Hepatocyte (in vitro differentiated cells): Measurements from ENCODE around the gene PLEKHG3. TPM values are rescaled to one million over a fixed set of nuclear protein-coding genes. Genes with fewer than 3 reads are reported as not detected.

ENCODE experiments used
- DNase-seq: peaks from one replicate; pipeline ENCODE4 v3.0.0-alpha.2; 2016; ENCODE audit warnings: low spot score
- H2AFZ ChIP-seq: fragments of 200-600 bp; sonication (generic); 2 replicates; pipeline ENCODE4 v1.6.0; 2016; ENCODE audit warnings: antibody characterized with exemption, mild to moderate bottlenecking
- H3K27ac ChIP-seq: fragments of 200-600 bp; sonication (generic); 2 replicates; pipeline ENCODE4 v1.5.1; 2016; ENCODE audit warnings: mild to moderate bottlenecking
- H3K27me3 ChIP-seq: fragments of 200-600 bp; sonication (generic); 2 replicates; pipeline ENCODE4 v1.6.1; 2016
- H3K36me3 ChIP-seq: fragments of 200-600 bp; sonication (generic); replicated peaks from 2 replicates; pipeline ENCODE4 v1.5.1; 2016; ENCODE audit warnings: low read depth; ENCODE audit not compliant: insufficient read depth
- H3K4me1 ChIP-seq: fragments of 200-600 bp; sonication (generic); 2 replicates; pipeline ENCODE4 v1.5.1; 2016; ENCODE audit warnings: mild to moderate bottlenecking, moderate library complexity; ENCODE audit not compliant: insufficient read depth
- H3K4me2 ChIP-seq: fragments of 200-600 bp; sonication (generic); 2 replicates; pipeline ENCODE4 v1.6.0; 2016
- H3K4me3 ChIP-seq: fragments of 200-600 bp; sonication (generic); 2 replicates; pipeline ENCODE4 v1.5.1; 2016; ENCODE audit warnings: mild to moderate bottlenecking
- H3K79me2 ChIP-seq: fragments of 200-600 bp; sonication (generic); 2 replicates; pipeline ENCODE4 v1.6.0; 2017; ENCODE audit warnings: mild to moderate bottlenecking
- H3K9me2 ChIP-seq: fragments of 200-600 bp; sonication (generic); replicated peaks from 2 replicates; pipeline ENCODE4 v1.6.0; 2017; ENCODE audit warnings: mild to moderate bottlenecking; ENCODE audit not compliant: insufficient read depth
- H3K9me3 ChIP-seq: fragments of 200-600 bp; sonication (generic); 2 replicates; pipeline ENCODE4 v1.5.1; 2016; ENCODE audit warnings: low read depth, mild to moderate bottlenecking
- H4K20me1 ChIP-seq: fragments of 200-600 bp; sonication (generic); 2 replicates; pipeline ENCODE4 v1.6.0; 2016; ENCODE audit warnings: mild to moderate bottlenecking; ENCODE audit not compliant: insufficient read depth, poor library complexity, severe bottlenecking
- EZH2 ChIP-seq: fragments of 200-600 bp; sonication (generic); IDR thresholded peaks from 2 replicates; pipeline ENCODE4 v1.6.1; 2016; ENCODE audit warnings: antibody characterized with exemption, mild to moderate bottlenecking, borderline replicate concordance
- EZH2phosphoT487 ChIP-seq: fragments of 200-600 bp; sonication (generic); IDR thresholded peaks from one replicate; pipeline ENCODE4 v1.6.1; 2018; ENCODE audit warnings: antibody characterized with exemption, mild to moderate bottlenecking, low read depth, moderate library complexity; ENCODE audit not compliant: unreplicated experiment, severe bottlenecking
- WGBS: methylation state at CpG from one replicate; pipeline ENCODE4 v1.1.6; 2016; ENCODE audit warnings: low lambda C conversion rate; ENCODE audit errors: missing lambda C conversion rate; 5-methylcytosine and 5-hydroxymethylcytosine counted together
- polyA plus RNA-seq: library from polyadenylated mRNA; unstranded; fragments of >200 nt; fragmentation: Nextera tagmentation; extraction: Ambion mirVana; gene quantifications from 2 replicates; pipeline ENCODE4 v1.2.1, GENCODE V29; 2016
- total RNA-seq: library from RNA; depleted of rRNA; stranded (reverse); fragments of >200 nt; gene quantifications from 2 replicates; pipeline ENCODE4 v1.2.3, GENCODE V29; 2014
- TF ChIP-seq, protein P1 (sequence below): fragments of 200-600 bp; sonication (generic); IDR thresholded peaks from 2 replicates; pipeline ENCODE4 v1.5.1; 2016; ENCODE audit warnings: antibody characterized with exemption, mild to moderate bottlenecking; ENCODE audit not compliant: poor library complexity

Gene PLEKHG3
- total and polyA plus RNA-seq, 2 experiments from 2014 or later, result 42.7 to 54.2 TPM

DNA sequence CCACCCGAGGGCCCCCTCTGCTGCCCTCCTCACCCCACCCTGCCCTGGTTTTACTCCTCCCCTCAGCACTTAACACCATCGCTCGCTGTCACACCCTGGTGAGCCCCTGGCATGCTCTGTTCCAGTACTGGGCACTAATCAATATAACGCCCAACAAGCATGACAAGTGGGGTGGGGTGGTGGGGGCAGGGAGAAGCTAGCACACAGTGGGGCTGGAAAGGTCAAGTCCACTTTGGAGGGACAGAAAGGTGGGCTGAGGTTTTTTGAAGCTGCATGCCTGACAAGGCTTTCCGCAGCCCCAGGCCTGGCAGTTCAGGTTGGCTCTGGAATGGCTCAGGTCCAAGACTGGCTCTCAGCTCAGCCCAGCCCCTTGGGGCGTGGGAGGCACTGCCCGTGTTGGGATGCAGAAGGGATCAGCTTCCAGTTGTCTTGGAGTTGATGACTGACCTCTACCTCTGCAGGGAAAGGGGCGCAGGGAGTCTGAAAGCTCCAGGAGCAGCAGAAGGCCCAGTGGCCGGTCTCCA is 34.1 kb downstream of the PLEKHG3 start:
- DNase-seq, result no peak
- Histone ChIP-seq H3K9me3 (no peaks in the 10 kb centered on the region), H3K36me3 (no peaks in the 10 kb centered on the region), H4K20me1 (no peaks in the 10 kb centered on the region), H3K27ac (no peak overlapping the region), H3K4me1 (peaks cover 11% of the 10 kb centered on the region), H3K27me3 (no peaks in the 10 kb centered on the region), H3K4me2 (no peak overlapping the region), H3K9me2 (no peaks in the 10 kb centered on the region), H2AFZ (no peak overlapping the region), H3K4me3 (no peak overlapping the region), H3K79me2 (peaks cover 21% of the 10 kb centered on the region)
- TF ChIP-seq EZH2phosphoT487, result no peak
- WGBS, result 91% methylated on average over 8 of the region's 9 CpGs

DNA sequence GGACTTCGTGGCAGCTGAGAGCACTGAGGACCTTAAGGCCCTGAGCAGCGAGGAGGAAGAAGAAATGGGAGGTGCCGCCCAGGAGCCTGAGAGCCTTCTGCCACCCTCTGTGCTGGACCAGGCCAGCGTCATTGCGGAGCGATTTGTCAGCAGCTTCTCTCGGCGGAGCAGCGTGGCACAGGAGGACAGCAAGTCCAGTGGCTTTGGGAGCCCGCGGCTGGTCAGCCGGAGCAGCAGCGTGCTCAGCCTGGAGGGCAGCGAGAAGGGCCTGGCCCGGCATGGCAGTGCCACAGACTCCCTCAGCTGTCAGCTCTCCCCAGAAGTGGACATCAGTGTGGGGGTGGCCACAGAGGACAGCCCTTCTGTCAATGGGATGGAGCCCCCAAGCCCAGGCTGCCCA is 37.0 kb downstream of the PLEKHG3 start:
- no peaks in the 10 kb centered on the region for H3K27me3 ChIP-seq
- H3K9me3 ChIP-seq, result no peaks in the 10 kb centered on the region
- no peaks in the 10 kb centered on the region for H4K20me1 ChIP-seq
- no peaks in the 10 kb centered on the region for H3K9me2 ChIP-seq
- WGBS, result 95% methylated on average over 15 of the region's 15 CpGs
- no peak overlapping the region for H3K4me2 ChIP-seq
- TF ChIP-seq EZH2phosphoT487 (no peak), EZH2 (no peak)
- TF ChIP-seq, protein P1, sequence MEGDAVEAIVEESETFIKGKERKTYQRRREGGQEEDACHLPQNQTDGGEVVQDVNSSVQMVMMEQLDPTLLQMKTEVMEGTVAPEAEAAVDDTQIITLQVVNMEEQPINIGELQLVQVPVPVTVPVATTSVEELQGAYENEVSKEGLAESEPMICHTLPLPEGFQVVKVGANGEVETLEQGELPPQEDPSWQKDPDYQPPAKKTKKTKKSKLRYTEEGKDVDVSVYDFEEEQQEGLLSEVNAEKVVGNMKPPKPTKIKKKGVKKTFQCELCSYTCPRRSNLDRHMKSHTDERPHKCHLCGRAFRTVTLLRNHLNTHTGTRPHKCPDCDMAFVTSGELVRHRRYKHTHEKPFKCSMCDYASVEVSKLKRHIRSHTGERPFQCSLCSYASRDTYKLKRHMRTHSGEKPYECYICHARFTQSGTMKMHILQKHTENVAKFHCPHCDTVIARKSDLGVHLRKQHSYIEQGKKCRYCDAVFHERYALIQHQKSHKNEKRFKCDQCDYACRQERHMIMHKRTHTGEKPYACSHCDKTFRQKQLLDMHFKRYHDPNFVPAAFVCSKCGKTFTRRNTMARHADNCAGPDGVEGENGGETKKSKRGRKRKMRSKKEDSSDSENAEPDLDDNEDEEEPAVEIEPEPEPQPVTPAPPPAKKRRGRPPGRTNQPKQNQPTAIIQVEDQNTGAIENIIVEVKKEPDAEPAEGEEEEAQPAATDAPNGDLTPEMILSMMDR, result no peak
- H3K79me2 ChIP-seq, result peaks cover 3% of the 10 kb centered on the region
- no peak overlapping the region for H3K27ac ChIP-seq
- H3K36me3 ChIP-seq, result no peaks in the 10 kb centered on the region
- H3K4me1 ChIP-seq, result peaks cover 14% of the 10 kb centered on the region
- H2AFZ ChIP-seq, result no peak overlapping the region
- no peak overlapping the region for H3K4me3 ChIP-seq
- DNase-seq, result no peak

DNA sequence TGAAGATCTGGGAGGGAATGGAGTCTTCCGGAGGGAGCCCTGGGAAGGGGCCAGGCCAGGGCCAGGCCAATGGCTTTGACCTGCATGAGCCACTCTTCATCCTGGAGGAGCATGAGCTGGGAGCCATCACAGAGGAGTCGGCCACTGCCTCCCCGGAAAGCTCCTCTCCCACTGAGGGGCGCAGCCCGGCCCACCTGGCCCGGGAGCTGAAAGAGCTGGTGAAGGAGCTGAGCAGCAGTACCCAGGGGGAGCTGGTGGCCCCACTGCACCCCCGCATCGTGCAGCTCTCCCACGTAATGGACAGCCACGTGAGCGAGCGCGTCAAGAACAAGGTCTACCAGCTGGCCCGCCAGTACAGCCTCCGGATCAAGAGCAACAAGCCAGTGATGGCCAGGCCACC is 37.7 kb downstream of the PLEKHG3 start:
- DNase-seq, result no peak
- Histone ChIP-seq H3K4me2 (no peak overlapping the region), H2AFZ (no peak overlapping the region), H3K79me2 (no peaks in the 10 kb centered on the region), H3K9me3 (no peaks in the 10 kb centered on the region), H4K20me1 (no peaks in the 10 kb centered on the region), H3K36me3 (no peaks in the 10 kb centered on the region), H3K27me3 (no peaks in the 10 kb centered on the region), H3K4me3 (no peak overlapping the region), H3K4me1 (peaks cover 7% of the 10 kb centered on the region), H3K27ac (no peak overlapping the region), H3K9me2 (no peaks in the 10 kb centered on the region)
- TF ChIP-seq, protein P1, result no peak
- TF ChIP-seq EZH2 (no peak), EZH2phosphoT487 (no peak)
- WGBS, result 97% methylated on average over 15 of the region's 15 CpGs

DNA sequence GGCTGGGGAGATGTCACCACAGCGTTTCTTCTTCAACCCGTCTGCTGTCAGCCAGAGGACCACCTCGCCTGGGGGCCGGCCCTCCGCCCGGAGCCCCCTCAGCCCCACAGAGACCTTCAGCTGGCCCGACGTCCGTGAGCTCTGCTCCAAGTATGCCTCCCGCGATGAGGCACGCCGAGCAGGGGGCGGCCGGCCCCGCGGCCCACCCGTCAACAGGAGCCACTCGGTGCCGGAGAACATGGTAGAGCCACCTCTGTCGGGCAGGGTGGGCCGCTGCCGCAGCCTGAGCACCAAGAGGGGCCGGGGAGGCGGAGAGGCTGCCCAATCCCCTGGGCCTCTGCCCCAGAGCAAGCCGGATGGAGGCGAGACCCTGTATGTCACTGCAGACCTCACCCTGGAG is 38.8 kb downstream of the PLEKHG3 start:
- WGBS, result 97% methylated on average over 27 of the region's 27 CpGs
- Histone ChIP-seq H2AFZ (no peak overlapping the region), H3K27me3 (no peaks in the 10 kb centered on the region), H3K36me3 (no peaks in the 10 kb centered on the region), H3K9me2 (no peaks in the 10 kb centered on the region), H3K79me2 (no peaks in the 10 kb centered on the region), H3K27ac (no peak overlapping the region), H3K4me1 (peaks cover 3% of the 10 kb centered on the region), H3K4me3 (no peak overlapping the region), H3K9me3 (no peaks in the 10 kb centered on the region), H4K20me1 (no peaks in the 10 kb centered on the region), H3K4me2 (no peak overlapping the region)
- no peak for DNase-seq
- TF ChIP-seq EZH2phosphoT487 (no peak), EZH2 (no peak)
- TF ChIP-seq, protein P1, result no peak
